Stimulated activated CD4-positive, alpha-beta T cell treated with anti-CD3 and anti-CD28 coated beads, Interleukin-4, amount 100 ng/mL, for 48 hours (primary cell): ENCODE data around the gene PIM3.
"Not testable (repeated sequence)": the region's sequence is repeated elsewhere in the genome, so short reads cannot be mapped to it uniquely, and the experiment has no call there.

Source experiments
- DNase-seq, 2 donors: peaks; one replicate each; pipeline ENCODE4 v3.0.0-alpha.2; 2020; ENCODE audit warnings: low read depth in 2 of 2

PIM3 gene

GRCh38 chr22:49966774-49967705 lies 6.5 kb downstream of the PIM3 start:
- no peak for DNase-seq

- DNase-seq, result no peak
These were observed 7.2 kb downstream of the PIM3 start for GRCh38 chr22:49967706-49968208.

GRCh38 chr22:49968313-49968830 lies 7.8 kb downstream of the PIM3 start:
- DNase-seq, result no peak

GRCh38 chr22:49968831-49969661 lies 8.5 kb downstream of the PIM3 start:
- DNase-seq, result no peak

- DNase-seq, result no peak
These were observed 9.4 kb downstream of the PIM3 start for GRCh38 chr22:49969751-49970527.

GRCh38 chr22:49970528-49971231 lies 10.1 kb downstream of the PIM3 start:
- DNase-seq, result peak; percentile 95 to 98

- DNase-seq, result peak; percentile 65 to 76
These were observed 10.9 kb downstream of the PIM3 start for GRCh38 chr22:49971232-49972162.

GRCh38 chr22:49972163-49973017 lies 11.8 kb downstream of the PIM3 start:
- DNase-seq, result no peak

- DNase-seq, result no peak
These were observed 12.7 kb downstream of the PIM3 start for GRCh38 chr22:49973018-49973961.

- peak; percentile 48 for DNase-seq
These were observed 15.2 kb downstream of the PIM3 start for GRCh38 chr22:49975543-49976389.

GRCh38 chr22:49976439-49977175 lies 16.0 kb downstream of the PIM3 start:
- DNase-seq, result peak in 1 of 2 donors; percentile 50

GRCh38 chr22:49977578-49977977 lies 17.0 kb downstream of the PIM3 start:
- no peak for DNase-seq

GRCh38 chr22:49979587-49980264 lies 19.2 kb downstream of the PIM3 start:
- peak in 1 of 2 donors; percentile 45 for DNase-seq

- DNase-seq, result not testable (repeated sequence)
These were observed 21.2 kb downstream of the PIM3 start for GRCh38 chr22:49981799-49982198.
